ENCODE data around the gene OR2T1.
"Not testable (repeated sequence)": the region's sequence is repeated elsewhere in the genome, so short reads cannot be mapped to it uniquely, and the experiment has no call there.

The OR2T1 gene

GRCh38 chr1:248402748-248403147 lies at the start of gene OR2T1:
Gene OR2T1 (plus strand): TSS chr1:248403048. CDS start chr1:248406148, 3,100 bp downstream.
- no peak for DNase-seq (ENCODE audit: low spot score)

- peak; percentile 54 for DNase-seq (ENCODE audit: low spot score)
These were observed 43.4 kb upstream of the OR2T1 start for GRCh38 chr1:248359415-248359814.

DNA sequence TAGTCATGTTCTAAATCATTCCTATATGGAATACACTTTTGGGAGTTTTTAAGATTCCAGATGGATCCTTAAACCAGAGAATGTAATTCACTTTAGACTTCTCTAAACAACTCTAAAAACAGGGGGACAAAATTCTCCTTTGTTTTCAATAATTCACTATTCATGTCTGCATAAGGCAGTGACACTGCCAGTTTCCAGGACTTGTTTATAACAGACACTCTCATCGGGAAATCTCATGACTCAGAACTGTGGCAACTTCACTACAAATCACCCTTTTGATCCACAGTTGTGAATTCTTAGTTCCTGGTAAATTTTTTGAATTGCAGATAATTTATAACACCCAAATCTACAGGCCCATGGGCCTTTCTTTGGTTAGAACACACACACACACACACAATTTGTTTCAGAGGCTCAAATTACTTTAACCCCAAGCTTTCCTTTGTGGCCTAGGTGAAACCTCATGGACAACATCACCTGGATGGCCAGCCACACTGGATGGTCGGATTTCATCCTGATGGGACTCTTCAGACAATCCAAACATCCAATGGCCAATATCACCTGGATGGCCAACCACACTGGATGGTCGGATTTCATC lies 41.6 kb upstream of the OR2T1 start, which contains the start of gene OR2T4:
Gene OR2T4, plus strand, starts transcription at position 545 of the 595 bp plus-strand sequence. Its CDS starts 0 bp downstream, at position 545.
- DNase-seq (ENCODE audit: low spot score): peak; percentile 85

DNA sequence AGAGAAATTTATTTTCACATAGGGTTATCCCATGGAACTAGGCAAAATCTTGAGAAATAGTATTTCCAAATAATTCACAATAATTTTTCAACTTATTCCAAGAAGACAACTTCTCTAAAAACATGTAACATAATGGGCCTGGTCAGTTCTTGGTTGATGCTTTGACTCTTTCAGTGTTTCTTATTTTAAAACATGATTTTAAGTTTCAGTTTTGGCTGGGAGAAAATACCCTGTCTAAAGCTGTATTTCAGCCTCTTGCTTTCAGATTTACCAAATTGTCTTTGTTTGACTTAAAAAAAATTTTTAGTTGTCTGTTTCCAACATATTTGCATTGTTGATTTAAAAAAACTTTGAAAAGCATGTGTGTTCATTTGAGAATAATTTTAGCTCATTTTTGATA lies 36.2 kb upstream of the OR2T1 start:
- DNase-seq (ENCODE audit: low spot score): no peak

- no peak for DNase-seq (ENCODE audit: low spot score)
These were observed 30.5 kb upstream of the OR2T1 start for GRCh38 chr1:248372394-248372793.

GRCh38 chr1:248373761-248374160 lies 29.1 kb upstream of the OR2T1 start:
- no peak for DNase-seq (ENCODE audit: low spot score)

DNA sequence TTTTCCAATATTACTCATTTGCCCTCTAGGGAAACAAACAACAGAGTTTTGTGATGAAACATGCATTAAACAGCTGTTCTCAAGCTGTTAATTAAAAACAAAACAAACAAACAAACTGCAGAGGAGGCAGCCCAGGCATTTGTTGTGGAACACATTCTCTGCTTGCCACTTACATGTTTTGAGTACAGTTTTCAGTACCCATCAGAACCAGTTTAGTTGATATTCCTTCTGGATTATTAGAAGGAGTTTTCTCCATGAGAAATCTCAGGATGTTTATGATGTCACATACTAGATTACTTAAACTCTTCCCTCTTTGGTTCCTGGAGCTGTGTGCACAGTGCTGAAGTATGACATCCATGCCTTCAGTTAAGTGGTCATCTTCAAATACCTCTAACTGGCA lies 27.4 kb upstream of the OR2T1 start, which contains the start of gene OR2T6:
Gene OR2T6, plus strand, starts transcription at position 301 of the 400 bp plus-strand sequence. CDS start 11,863 bp downstream, outside the sequence.
- DNase-seq (ENCODE audit: low spot score): no peak

DNA sequence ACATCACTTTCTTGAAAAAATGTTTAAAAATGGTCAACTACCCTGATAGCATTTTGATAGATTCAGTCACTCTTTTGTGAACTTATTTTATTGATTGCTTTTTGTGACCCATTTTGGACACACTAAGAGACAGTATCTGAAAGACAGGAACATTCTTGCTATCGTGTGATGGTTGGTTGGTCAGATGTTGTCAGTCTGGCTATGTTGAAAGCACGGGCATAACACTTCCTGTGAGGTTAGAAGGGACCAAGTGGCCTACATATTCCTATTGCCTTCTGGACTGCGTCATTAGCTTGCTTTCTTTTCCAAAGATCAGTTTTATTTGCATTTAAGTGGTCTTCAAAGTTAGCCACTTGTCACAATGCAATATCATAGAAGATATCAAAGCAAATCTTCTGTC lies 25.9 kb upstream of the OR2T1 start:
- no peak for DNase-seq (ENCODE audit: low spot score)

DNA sequence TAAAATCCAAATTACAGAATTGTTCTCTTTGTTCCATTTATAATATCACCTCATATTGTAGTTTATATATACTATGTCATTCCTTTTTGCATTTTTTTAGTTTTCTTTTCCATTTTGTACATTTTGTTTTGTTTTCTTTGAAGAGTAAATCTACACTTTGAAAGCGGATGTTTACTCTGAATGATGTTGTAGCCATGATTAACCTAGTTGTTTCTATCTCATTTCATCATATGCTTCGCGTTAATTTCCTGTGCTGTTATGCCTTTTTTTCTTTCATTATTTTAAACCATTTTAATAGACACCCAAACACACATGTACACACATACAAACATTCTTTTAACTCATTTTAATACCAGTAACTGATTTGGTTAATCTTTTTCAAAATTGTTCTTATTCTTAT lies 22.0 kb upstream of the OR2T1 start:
- DNase-seq (ENCODE audit: low spot score): no peak

- no peak for DNase-seq (ENCODE audit: low spot score)
These were observed 14.4 kb upstream of the OR2T1 start for GRCh38 chr1:248388426-248388825.

- peak; percentile 33 for DNase-seq (ENCODE audit: low spot score)
These were observed 9.8 kb upstream of the OR2T1 start for GRCh38 chr1:248393050-248393449.

- no peak for DNase-seq (ENCODE audit: low spot score)
These were observed 1.2 kb downstream of the OR2T1 start for GRCh38 chr1:248404024-248404423.

- DNase-seq (ENCODE audit: low spot score): no peak
These were observed 4.2 kb downstream of the OR2T1 start for GRCh38 chr1:248406721-248407692.

GRCh38 chr1:248416226-248416625 lies 13.4 kb downstream of the OR2T1 start:
- no peak for DNase-seq (ENCODE audit: low spot score)

GRCh38 chr1:248417854-248418253 lies 15.0 kb downstream of the OR2T1 start:
- DNase-seq (ENCODE audit: low spot score): no peak

DNA sequence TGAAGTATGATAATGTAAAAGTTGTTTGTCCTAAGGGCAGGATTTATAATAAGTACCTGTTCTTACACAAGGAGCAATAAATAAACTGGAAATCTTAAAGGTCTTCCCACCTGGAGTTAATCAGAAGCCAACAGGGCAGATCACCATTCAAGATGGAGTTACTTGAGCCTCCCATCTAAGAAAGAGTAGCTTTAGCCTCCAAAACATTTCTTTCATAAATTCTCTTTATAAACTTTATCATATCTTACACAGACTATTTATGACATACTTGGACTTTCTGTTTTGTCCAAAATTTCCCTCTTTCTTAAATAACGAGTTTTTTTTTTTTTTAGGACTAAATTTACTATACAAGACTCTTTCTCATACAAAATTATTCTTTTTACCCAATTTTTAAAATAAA lies 18.5 kb downstream of the OR2T1 start:
- DNase-seq (ENCODE audit: low spot score): no peak

GRCh38 chr1:248427526-248428191 lies 24.8 kb downstream of the OR2T1 start:
- not testable (repeated sequence) for DNase-seq (ENCODE audit: low spot score)

- not testable (repeated sequence) for DNase-seq (ENCODE audit: low spot score)
These were observed 25.3 kb downstream of the OR2T1 start for GRCh38 chr1:248428192-248428533.

GRCh38 chr1:248431683-248432082 lies 28.8 kb downstream of the OR2T1 start:
- DNase-seq (ENCODE audit: low spot score): not testable (repeated sequence)

DNA sequence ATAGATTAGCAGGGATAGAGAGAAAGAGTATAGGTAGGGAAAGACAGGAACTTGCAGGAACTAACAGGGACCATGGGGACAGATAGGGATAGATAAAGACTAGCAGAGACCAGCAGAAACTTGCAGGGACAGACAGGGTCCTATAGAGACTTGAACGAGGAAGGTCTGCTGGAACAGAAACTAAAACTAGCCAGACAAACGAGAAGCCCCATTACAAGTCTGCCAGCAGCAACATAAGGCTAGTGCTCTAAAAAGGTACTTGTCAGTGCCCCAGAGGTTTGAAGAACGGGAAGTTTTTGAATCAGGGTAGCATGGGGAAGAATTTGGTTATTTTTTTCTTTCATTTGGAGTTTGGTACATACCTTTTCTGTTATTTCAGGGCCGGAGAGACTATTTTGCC lies 29.4 kb downstream of the OR2T1 start:
- DNase-seq (ENCODE audit: low spot score): not testable (repeated sequence)

DNA sequence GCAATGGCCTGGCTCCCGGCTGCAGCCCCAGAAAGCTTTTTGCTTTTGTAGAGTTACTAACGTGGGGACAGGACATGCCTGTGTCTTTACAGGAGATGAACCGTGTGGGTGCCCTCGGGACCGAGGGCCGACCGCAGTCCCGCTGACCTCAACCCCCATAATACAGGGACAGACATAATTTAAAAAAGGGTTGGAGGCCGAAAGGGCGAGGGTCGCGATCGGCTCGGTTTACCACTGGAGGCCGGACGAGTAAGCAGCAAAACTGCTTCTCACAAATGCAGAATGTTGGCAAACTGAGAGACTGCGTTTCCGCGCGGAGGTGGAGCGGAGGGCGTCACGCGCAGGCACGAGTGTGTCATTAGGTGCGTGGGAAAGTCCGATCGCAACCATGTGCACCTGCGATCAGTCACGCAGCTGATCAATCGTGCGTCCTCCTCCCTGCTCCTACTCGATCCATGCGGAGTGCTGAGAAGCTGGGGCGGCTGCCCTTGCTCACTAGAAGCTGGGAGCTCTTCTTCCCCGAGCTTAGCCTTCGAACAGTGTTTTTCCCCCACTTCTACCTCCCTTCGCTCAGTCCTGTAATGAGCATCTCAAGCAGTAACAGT lies 31.1 kb downstream of the OR2T1 start:
- not testable (repeated sequence) for DNase-seq (ENCODE audit: low spot score)

DNA sequence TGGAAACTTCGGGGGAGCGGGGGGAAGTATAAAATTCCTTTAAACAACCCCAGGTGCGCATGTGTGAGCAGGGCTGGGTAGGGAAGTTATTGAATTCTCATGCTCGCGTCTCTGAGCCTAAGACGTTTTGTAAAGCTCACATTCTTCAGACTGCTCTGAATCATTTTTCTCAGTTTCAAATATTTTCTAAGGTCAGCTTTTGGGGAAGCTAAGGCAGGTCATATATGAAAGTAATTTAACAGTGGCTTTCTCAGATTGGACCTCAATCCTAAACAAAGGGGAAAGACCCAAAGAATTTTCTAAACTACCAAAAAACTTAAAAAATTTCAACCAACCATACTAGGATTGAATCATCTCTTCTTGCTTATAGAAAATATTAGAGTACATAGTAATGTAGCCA lies 32.1 kb downstream of the OR2T1 start:
- DNase-seq (ENCODE audit: low spot score): not testable (repeated sequence)
